ENCODE data around the gene OR4C5.

DNA sequence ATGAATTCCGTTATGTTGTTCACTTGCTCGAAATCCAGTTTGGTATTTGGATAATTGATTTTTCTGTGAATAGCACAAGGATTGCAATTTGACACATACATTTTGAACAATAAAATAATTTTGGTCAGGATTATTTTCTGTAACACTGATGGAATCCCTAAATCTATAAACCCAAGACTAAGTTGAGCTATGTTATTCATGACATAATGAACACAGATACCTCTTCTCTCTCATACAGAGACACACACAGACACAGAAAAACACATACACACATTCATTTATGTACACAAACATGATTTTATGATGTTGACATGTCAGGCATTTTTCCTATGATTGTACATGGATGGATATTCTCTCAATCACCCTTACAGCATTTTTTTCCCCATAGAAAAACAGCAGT, at the start of gene OR4C5:
- TF ChIP-seq, protein P1, sequence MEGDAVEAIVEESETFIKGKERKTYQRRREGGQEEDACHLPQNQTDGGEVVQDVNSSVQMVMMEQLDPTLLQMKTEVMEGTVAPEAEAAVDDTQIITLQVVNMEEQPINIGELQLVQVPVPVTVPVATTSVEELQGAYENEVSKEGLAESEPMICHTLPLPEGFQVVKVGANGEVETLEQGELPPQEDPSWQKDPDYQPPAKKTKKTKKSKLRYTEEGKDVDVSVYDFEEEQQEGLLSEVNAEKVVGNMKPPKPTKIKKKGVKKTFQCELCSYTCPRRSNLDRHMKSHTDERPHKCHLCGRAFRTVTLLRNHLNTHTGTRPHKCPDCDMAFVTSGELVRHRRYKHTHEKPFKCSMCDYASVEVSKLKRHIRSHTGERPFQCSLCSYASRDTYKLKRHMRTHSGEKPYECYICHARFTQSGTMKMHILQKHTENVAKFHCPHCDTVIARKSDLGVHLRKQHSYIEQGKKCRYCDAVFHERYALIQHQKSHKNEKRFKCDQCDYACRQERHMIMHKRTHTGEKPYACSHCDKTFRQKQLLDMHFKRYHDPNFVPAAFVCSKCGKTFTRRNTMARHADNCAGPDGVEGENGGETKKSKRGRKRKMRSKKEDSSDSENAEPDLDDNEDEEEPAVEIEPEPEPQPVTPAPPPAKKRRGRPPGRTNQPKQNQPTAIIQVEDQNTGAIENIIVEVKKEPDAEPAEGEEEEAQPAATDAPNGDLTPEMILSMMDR (IDR thresholded peaks at IDR 0.05; ENCODE audit: control extremely low read depth in 1 of 3, insufficient read depth in 1 of 3, low read depth in 1 of 3, low read length in 3 of 3) = no peak
- TF ChIP-seq EZH2 (IDR thresholded peaks at IDR 0.05; ENCODE audit: low read depth, low read length, severe bottlenecking) = no peak
- no peak for TF ChIP-seq TBP (IDR thresholded peaks at IDR 0.05; ENCODE audit: low read depth, low read length)
- no peak for TF ChIP-seq SUZ12 (IDR thresholded peaks at IDR 0.05; ENCODE audit: low read length)
- TF ChIP-seq BRCA1 (IDR thresholded peaks at IDR 0.05; ENCODE audit: low read depth, low read length) = no peak
- TF ChIP-seq POLR2A (IDR thresholded peaks at IDR 0.05; ENCODE audit: control extremely low read depth in 1 of 2, low read depth in 2 of 2, low read length in 2 of 2) = no peak
- TF ChIP-seq POLR2AphosphoS5 (IDR thresholded peaks at IDR 0.05; ENCODE audit: low read depth, low read length) = no peak
- TF ChIP-seq EP300 (IDR thresholded peaks at IDR 0.05; ENCODE audit: borderline replicate concordance in 1 of 2, low read depth in 2 of 2, low read length in 2 of 2) = no peak
- TF ChIP-seq YY1 (IDR thresholded peaks at IDR 0.05; ENCODE audit: low read depth, low read length) = no peak
- TF ChIP-seq SRF (IDR thresholded peaks at IDR 0.05; ENCODE audit: low read depth, low read length) = no peak
- no peak for TF ChIP-seq KDM5A (IDR thresholded peaks at IDR 0.05; ENCODE audit: low read length)
- TF ChIP-seq EGR1 (IDR thresholded peaks at IDR 0.05; ENCODE audit: borderline replicate concordance, low read depth, low read length) = no peak
- no peak for TF ChIP-seq BCL11A (IDR thresholded peaks at IDR 0.05; ENCODE audit: low read depth in 2 of 2, low read length in 2 of 2)
